ENCODE data around the gene ADIPOR2.

The ADIPOR2 gene

GRCh38 chr12:1737652-1738286 lies 46.9 kb downstream of the ADIPOR2 start:
- no peak for DNase-seq

- DNase-seq: no peak
Observed at GRCh38 chr12:1738446-1738845, 47.6 kb downstream of the ADIPOR2 start.

- DNase-seq: no peak
Observed at GRCh38 chr12:1739368-1739767, 48.5 kb downstream of the ADIPOR2 start.

GRCh38 chr12:1740161-1740948 lies 49.5 kb downstream of the ADIPOR2 start:
- DNase-seq: no peak

GRCh38 chr12:1741154-1741949 lies 50.5 kb downstream of the ADIPOR2 start:
- no peak for DNase-seq

GRCh38 chr12:1744932-1745331 lies 54.1 kb downstream of the ADIPOR2 start:
- no peak for DNase-seq

GRCh38 chr12:1747609-1748008 lies 56.7 kb downstream of the ADIPOR2 start:
- no peak for DNase-seq

- no peak for DNase-seq
Observed at GRCh38 chr12:1749019-1749418, 58.1 kb downstream of the ADIPOR2 start.

GRCh38 chr12:1750300-1750699 lies 59.4 kb downstream of the ADIPOR2 start:
- no peak for DNase-seq

- DNase-seq: no peak
Observed at GRCh38 chr12:1758376-1758775, 67.5 kb downstream of the ADIPOR2 start.

GRCh38 chr12:1758887-1759286 lies 68.0 kb downstream of the ADIPOR2 start:
- DNase-seq: no peak

GRCh38 chr12:1760566-1761382 lies 69.9 kb downstream of the ADIPOR2 start:
- no peak for DNase-seq

GRCh38 chr12:1761857-1762256 lies 71.0 kb downstream of the ADIPOR2 start:
- no peak for DNase-seq

GRCh38 chr12:1763153-1763552 lies 72.3 kb downstream of the ADIPOR2 start:
- no peak for DNase-seq

GRCh38 chr12:1766110-1766509 lies 75.2 kb downstream of the ADIPOR2 start:
- DNase-seq: no peak

GRCh38 chr12:1767407-1768090 lies 76.7 kb downstream of the ADIPOR2 start:
- DNase-seq: no peak

- no peak for DNase-seq
Observed at GRCh38 chr12:1768615-1769014, 77.7 kb downstream of the ADIPOR2 start.

GRCh38 chr12:1769809-1770494 lies 79.1 kb downstream of the ADIPOR2 start:
- DNase-seq: no peak

GRCh38 chr12:1773937-1774655 lies 83.2 kb downstream of the ADIPOR2 start:
- no peak for DNase-seq

GRCh38 chr12:1776170-1776921 lies 85.5 kb downstream of the ADIPOR2 start:
- no peak for DNase-seq

Measured in SIG-M5 (cell line).